HG02678 (cell line): Measurements from ENCODE around the gene NCKAP5.

Experiments
- ATAC-seq: cut with Tn5 transposase; IDR thresholded peaks from one replicate; pipeline ENCODE4 v1.9.1; 2021; ENCODE audit warnings: mild to moderate bottlenecking, moderate library complexity; ENCODE audit not compliant: unreplicated experiment

Gene NCKAP5

GRCh38 chr2:132977812-132978529 lies 590.3 kb downstream of the NCKAP5 start:
- no peak for ATAC-seq

GRCh38 chr2:132975193-132976105 lies 592.8 kb downstream of the NCKAP5 start:
- peak; percentile 46 for ATAC-seq

GRCh38 chr2:132974467-132975095 lies 593.7 kb downstream of the NCKAP5 start:
- ATAC-seq: no peak

GRCh38 chr2:132971310-132972061 lies 596.8 kb downstream of the NCKAP5 start:
- no peak for ATAC-seq

- no peak for ATAC-seq
These were observed 598.8 kb downstream of the NCKAP5 start for GRCh38 chr2:132969371-132969985.

- ATAC-seq: no peak
These were observed 602.8 kb downstream of the NCKAP5 start for GRCh38 chr2:132965460-132965859.

GRCh38 chr2:132963161-132963560 lies 605.1 kb downstream of the NCKAP5 start:
- ATAC-seq: no peak

- no peak for ATAC-seq
These were observed 609.4 kb downstream of the NCKAP5 start for GRCh38 chr2:132958887-132959286.

- ATAC-seq: no peak
These were observed 612.2 kb downstream of the NCKAP5 start for GRCh38 chr2:132955871-132956615.

GRCh38 chr2:132953771-132954170 lies 614.5 kb downstream of the NCKAP5 start:
- peak; percentile 92 for ATAC-seq

- no peak for ATAC-seq
These were observed 617.1 kb downstream of the NCKAP5 start for GRCh38 chr2:132951008-132951714.

- peak; percentile 46 for ATAC-seq
These were observed 619.2 kb downstream of the NCKAP5 start for GRCh38 chr2:132949108-132949507.

- ATAC-seq: no peak
These were observed 620.1 kb downstream of the NCKAP5 start for GRCh38 chr2:132948211-132948610.

GRCh38 chr2:132943829-132944228 lies 624.4 kb downstream of the NCKAP5 start:
- no peak for ATAC-seq

GRCh38 chr2:132941296-132942020 lies 626.8 kb downstream of the NCKAP5 start:
- no peak for ATAC-seq

GRCh38 chr2:132937629-132938028 lies 630.6 kb downstream of the NCKAP5 start:
- no peak for ATAC-seq

GRCh38 chr2:132936791-132937190 lies 631.5 kb downstream of the NCKAP5 start:
- peak; percentile 91 for ATAC-seq

- ATAC-seq: no peak
These were observed 632.0 kb downstream of the NCKAP5 start for GRCh38 chr2:132936261-132936660.
